Measurements from ENCODE around the gene USP22. TPM values are rescaled to one million over a fixed set of nuclear protein-coding genes. Genes with fewer than 3 reads are reported as not detected.

USP22 gene
- total RNA-seq, 3 donors from 2014 or later: 162 to 168 (median 168) TPM

- Histone ChIP-seq H3K4me1 (ENCODE audit: low read depth) (peaks cover 3% of the 10 kb centered on the region), H3K9me3 (no peaks in the 10 kb centered on the region), H3K4me3 (no peak overlapping the region), H3K36me3 (ENCODE audit: low read depth) (no peaks in the 10 kb centered on the region)
- intact Hi-C loops (cut with DNase I, micrococcal nuclease): no loop called here
- ATAC-seq (peak; percentile 94), DNase-seq (peak in 2 of 3 donors; percentile 44)
- no peak for TF ChIP-seq CTCF (IDR thresholded peaks at IDR 0.05)
These were observed 90.6 kb downstream of the USP22 start for GRCh38 chr17:20952183-20952582.

Other genes starting within 250 kb of the USP22 start
- gene DHRS7B, start 84.0 kb upstream of the USP22 start, total RNA-seq: 10 to 100 TPM; 21.9 to 34.0 (median 30.2) TPM
- 10 to 100 TPM; 25.7 to 34.4 (median 27.1) TPM for gene TMEM11, start 171.2 kb upstream of the USP22 start, total RNA-seq
- 10 to 100 TPM in 1 of 3 donors, 1 to 10 TPM in 2; 3.9 to 11.1 (median 7.2) TPM for gene NATD1, start 210.4 kb upstream of the USP22 start, total RNA-seq
- gene MAP2K3, start 241.7 kb upstream of the USP22 start, total RNA-seq: 10 to 100 TPM; 46.0 to 75.5 (median 67.1) TPM